ENCODE measurements around the gene ETV6. TPM values are rescaled to one million over a fixed set of nuclear protein-coding genes. Genes with fewer than 3 reads are reported as not detected.

Gene ETV6
- total and polyA plus RNA-seq, 9 of the 15 experiments (the other 6 are each of a cell fraction or from before 2014, with no cell fraction given) = 0.81 to 12.7 (median 4.1) TPM

DNA sequence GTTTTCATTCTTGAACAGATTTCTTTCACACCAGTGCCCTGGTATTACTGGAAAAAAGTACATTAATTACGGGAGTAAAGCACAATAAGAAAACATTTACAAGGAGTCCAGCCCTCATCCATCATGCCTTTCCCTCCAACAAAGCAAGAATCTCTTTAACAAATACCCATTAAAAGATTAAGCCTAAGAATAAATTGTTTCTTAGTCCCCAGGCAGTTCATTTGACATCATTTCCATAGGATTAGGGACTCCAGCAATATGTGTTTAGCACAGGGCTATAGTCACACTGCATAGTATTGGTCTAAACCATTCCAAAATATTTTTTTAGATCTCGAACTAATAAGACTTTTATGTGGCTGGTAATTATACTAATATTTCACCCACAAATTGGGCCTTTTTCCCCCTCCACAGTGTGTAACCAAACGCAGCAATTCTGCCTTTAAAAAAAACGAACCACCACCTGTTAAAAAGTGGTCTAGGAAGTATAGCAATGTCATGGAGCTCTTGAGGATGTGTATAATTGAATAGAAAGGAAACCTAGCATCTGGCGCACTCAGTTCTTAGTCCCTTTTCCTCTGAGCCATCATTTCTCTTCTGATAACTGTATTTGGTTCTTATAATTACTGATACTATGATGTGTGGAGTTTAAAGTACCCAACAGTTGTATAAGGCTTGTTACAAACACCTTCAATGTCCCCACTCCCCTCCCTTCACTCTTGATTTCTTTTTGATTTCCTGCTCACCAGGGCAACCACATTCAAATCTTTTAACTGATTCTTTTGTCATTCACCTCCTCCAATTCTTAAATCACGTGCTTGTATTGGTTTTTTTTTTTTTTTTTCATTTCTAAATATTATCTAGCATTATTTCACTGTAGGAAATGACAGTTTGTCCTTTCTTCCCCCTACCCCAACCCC is 138.7 kb downstream of the ETV6 start:
- TF ChIP-seq STAG1 (CRISPR knock-in tag; IDR thresholded peaks at IDR 0.05; ENCODE audit: borderline replicate concordance) = no peak
- TF ChIP-seq FOXO4 (CRISPR knock-in tag; IDR thresholded peaks at IDR 0.05) = no peak
- no peak for TF ChIP-seq PCBP1 (IDR thresholded peaks at IDR 0.05; ENCODE audit: low read depth, low read length, poor library complexity, severe bottlenecking)
- no peak for TF ChIP-seq KDM4B (IDR thresholded peaks at IDR 0.05; ENCODE audit: borderline replicate concordance in 2 of 2, low read depth in 1 of 2)
- TF ChIP-seq CHD1 (IDR thresholded peaks at IDR 0.05; ENCODE audit: low read length) = no peak
- TF ChIP-seq ZNF668 (CRISPR knock-in tag; IDR thresholded peaks at IDR 0.05) = no peak
- TF ChIP-seq BCOR (IDR thresholded peaks at IDR 0.05) = no peak
- TF ChIP-seq CHCHD3 (CRISPR knock-in tag; IDR thresholded peaks at IDR 0.05) = no peak
- no peak for TF ChIP-seq FOXA3 (CRISPR knock-in tag; conservative IDR thresholded peaks at IDR 0.05 in 1 of 2, IDR thresholded peaks at IDR 0.05 in 1 of 2)
- no peak for TF ChIP-seq SETDB1 (IDR thresholded peaks at IDR 0.05; ENCODE audit: low read length)
- no peak for TF ChIP-seq ZNF717 (CRISPR knock-in tag; IDR thresholded peaks at IDR 0.05)
- no peak for TF ChIP-seq ETV1 (tag; conservative IDR thresholded peaks at IDR 0.05; ENCODE audit: low read depth)
- TF ChIP-seq UBTF (IDR thresholded peaks at IDR 0.05; ENCODE audit: borderline replicate concordance in 1 of 2, low read depth in 2 of 2, low read length in 2 of 2) = no peak
- no peak for TF ChIP-seq SAFB (IDR thresholded peaks at IDR 0.05; ENCODE audit: borderline replicate concordance, low read depth, low read length)

More for the DNA sequence above, 138.7 kb downstream of the ETV6 start:
- in situ Hi-C loops (cut with MboI) = no loop called here
- no peak for DNase-seq (ENCODE audit: extremely low read depth in 1 of 4, low spot score in 3 of 4)
- Histone ChIP-seq H3K4me1 (replicated peaks in 1 of 2; ENCODE audit: control insufficient read depth in 2 of 2, insufficient read depth in 2 of 2, low read length in 2 of 2) (peaks cover 0 to 2% of the 10 kb centered on the region in 2 experiments; a peak in 3 of 5 replicates), H3K4me3 (no peak overlapping the region), H4K20me1 (replicated peaks; ENCODE audit: control insufficient read depth, insufficient read depth, low read length) (no peaks in the 10 kb centered on the region), H3K79me2 (ENCODE audit: control insufficient read depth, insufficient read depth, low read length) (no peaks in the 10 kb centered on the region; the same call in 2 of the 3 replicates), H3K9me1 (ENCODE audit: control insufficient read depth, insufficient read depth, low read length) (no peaks in the 10 kb centered on the region), H3K9me3 (replicated peaks; ENCODE audit: control insufficient read depth, insufficient read depth, low read depth, low read length) (no peaks in the 10 kb centered on the region), H3K36me3 (ENCODE audit: control insufficient read depth, insufficient read depth, low read length) (no peaks in the 10 kb centered on the region), H3K4me2 (ENCODE audit: insufficient read depth, low read length) (no peak overlapping the region), H3K27ac (ENCODE audit: extremely low read depth, low read depth, low read length) (no peak overlapping the region), H3K9ac (ENCODE audit: insufficient read depth in 1 of 2, low read depth in 2 of 2, low read length in 2 of 2) (no peak overlapping the region), H2AFZ (ENCODE audit: low read depth, low read length) (no peak overlapping the region), H3K27me3 (ENCODE audit: control insufficient read depth in 2 of 2, insufficient read depth in 2 of 2, low read length in 2 of 2) (no peaks in the 10 kb centered on the region)
- POLR2A ChIA-PET = no interaction called here
- CTCF ChIA-PET (ENCODE audit: low intra/inter-chr PET ratio) = no interaction called here
- WGBS (ENCODE audit: insufficient coverage, low coverage, missing lambda C conversion rate) = 55% methylated on average over 6 of the region's 6 CpGs
- no TSS peak for BruUV-seq (replicated peaks)
- FAIRE-seq = no peak
- no peak for ATAC-seq
- intact Hi-C loops (cut with micrococcal nuclease) = no loop called here
